GM21423 (cell line): Measurements from ENCODE around the gene DPP7.
A peak's percentile ranks its signal among the peaks of the same experiment; 100 is the strongest.
"Not testable (repeated sequence)": the region's sequence is repeated elsewhere in the genome, so short reads cannot be mapped to it uniquely, and the experiment has no call there.

Experiments
- ATAC-seq: cut with Tn5 transposase; IDR thresholded peaks from one replicate; pipeline ENCODE4 v1.9.1; 2021; ENCODE audit warnings: mild to moderate bottlenecking, moderate library complexity; ENCODE audit not compliant: unreplicated experiment

Gene DPP7

DNA sequence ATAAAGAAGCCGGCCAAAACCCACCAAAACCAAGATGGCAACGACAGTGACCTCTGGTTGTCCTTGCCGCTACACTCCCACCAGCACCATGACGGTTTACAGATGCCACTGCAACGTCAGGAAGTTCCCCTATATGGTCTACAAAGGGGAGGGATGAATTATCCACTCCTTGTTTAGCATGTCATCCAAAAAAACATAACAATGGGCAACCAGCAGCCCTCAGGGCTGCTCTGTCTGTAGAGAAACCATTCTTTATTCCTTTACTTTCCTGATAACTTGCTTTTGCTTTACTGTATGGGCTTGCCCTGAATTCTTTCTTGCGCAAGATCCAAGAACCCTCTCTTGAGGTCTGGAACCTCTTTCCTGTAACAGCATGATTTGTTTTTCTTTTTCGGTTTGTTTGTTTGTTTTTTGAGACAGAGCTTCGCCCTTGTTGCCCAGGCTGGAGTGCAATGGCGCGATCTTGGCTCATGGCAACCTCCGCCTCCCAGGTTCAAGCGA, 39.2 kb downstream of the DPP7 start:
- ATAC-seq, result no peak

GRCh38 chr9:137074657-137075274, 39.8 kb downstream of the DPP7 start:
- no peak for ATAC-seq

GRCh38 chr9:137073992-137074399, 40.5 kb downstream of the DPP7 start:
- ATAC-seq, result no peak

- ATAC-seq, result no peak
Observed at GRCh38 chr9:137071282-137071681, 43.3 kb downstream of the DPP7 start.

DNA sequence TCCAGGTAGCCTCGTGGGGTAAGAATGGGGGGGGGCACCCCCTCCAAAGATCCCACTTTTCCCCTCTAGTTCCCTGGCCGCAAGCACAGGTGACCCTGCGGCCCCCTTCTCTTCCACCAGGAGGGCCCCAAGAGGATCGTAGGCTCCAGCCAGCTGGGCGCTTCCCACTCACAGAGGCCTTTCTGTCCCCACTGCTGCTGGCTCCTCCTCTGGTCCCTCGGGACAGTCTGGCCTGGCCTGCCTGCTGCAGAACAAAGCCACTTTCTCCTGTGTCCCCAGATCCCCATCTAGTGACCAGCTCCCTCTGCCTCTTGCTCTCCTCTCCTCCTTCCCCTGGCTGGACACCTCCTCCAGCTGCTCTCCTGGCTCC, 43.6 kb downstream of the DPP7 start:
- ATAC-seq, result peak; percentile 6

DNA sequence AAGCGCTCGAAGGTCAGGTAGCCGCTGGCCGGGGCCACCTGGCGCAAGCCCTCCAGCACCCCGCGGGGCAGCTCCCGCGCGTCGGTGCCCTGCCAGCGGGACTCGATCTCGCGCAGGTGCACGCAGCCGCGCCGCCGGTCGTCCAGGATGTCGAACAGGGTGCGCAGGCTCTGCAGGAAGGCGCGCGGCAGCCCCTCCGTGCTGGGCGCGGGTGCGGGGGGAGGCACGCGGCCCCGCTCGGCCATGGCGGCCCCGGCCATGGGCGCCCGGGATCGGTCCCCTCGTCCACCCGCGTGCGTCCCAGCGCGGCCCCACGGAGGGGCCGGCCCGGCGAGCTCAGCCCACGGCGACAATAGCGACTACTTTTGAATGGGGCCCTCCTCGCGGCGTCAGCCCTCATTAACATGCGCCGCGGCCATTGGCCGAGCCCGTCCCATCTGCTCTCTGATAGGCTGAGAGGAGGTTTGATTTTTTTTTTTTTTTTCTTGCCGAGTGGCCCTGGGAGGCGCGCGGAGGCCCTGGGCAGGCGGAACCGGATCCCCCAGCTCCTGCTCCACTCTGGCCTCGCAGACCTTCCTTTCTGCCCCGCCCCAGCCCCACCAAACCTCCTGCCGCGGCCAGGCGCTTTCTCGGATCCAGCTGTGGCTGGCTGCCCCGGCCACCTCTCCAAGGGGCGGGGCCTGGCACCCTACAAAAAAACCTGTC, 44.2 kb downstream of the DPP7 start, which contains the start of gene SAPCD2:
TSS of gene SAPCD2 (minus strand) at position 357 of the 705 bp plus-strand sequence. CDS start at position 260, 97 bp downstream.
- peak; percentile 75 for ATAC-seq

DNA sequence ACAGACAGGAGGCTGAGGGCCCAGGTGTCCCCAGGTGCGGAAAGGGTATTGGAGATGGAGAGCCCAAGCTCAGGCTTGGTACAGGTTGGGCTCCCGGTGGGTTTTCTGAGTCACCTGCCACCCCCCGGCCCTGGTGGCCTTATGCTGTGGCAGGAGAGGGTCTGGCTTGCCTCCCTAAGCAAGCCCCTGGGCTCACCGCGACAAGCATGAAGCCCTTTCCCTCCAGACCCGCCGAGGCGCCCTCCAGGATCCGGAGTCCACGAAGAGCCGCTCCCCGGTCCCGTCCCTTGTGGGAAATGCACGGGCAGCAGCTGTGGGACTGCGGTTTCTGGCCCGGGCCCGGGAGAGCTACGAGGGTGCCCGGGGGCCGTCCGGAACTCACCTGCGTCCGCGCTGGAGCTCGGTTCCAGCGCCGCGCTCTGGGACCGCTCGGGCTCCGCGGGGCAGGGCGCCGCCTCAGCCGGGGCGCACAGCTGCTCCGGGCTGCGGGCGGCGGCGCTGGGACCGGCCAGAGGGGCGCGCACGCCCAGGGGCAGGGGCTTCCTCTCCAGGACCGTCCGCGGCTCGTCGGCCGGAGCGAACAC, 44.9 kb downstream of the DPP7 start:
- peak; percentile 16 for ATAC-seq

DNA sequence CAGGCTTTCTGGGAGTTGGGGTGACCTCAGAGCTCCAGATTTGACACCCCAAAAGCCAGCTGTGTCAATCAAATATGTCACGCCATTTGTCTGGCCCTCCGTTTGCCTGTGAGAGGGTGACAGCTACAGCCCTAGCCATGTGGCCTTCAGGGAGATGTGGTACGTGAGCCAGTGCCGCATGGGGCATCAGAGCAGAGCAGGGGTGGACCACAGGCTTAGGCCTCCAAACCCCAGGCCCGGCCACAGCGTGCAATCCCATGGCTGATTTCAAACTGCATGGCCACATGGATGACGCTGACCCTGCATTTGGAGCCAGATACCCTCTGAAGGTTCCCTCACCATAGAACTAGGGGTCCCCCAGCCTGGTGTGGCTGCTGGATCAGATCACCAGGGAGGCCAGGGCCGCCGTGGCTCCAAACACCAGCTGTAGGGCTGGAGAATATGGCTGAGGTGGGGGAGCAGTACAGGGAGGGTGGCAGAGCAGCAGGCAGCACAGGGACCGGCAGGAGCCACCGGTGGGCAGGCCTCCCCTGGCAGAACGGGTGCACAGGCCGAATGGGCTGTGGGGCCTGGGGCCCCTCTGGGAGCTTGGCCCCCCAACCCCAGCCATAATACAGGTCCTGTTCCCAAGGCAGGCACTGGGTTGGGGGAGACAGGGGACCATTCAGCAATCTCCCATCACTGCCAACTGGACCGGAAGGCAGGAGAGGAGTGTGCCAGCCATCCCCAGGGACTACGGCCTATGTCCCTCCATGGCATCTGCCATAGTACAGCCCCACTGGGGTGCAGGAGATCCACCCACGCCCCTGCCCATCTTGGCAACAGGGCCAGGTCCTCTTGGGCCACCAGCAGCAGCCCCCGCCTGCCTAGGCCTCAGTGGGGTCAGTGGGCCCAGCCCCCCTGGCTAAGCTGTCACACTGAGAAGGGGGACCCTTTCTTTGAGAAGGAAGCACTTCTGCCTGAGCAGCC, 45.7 kb downstream of the DPP7 start:
- no peak for ATAC-seq

DNA sequence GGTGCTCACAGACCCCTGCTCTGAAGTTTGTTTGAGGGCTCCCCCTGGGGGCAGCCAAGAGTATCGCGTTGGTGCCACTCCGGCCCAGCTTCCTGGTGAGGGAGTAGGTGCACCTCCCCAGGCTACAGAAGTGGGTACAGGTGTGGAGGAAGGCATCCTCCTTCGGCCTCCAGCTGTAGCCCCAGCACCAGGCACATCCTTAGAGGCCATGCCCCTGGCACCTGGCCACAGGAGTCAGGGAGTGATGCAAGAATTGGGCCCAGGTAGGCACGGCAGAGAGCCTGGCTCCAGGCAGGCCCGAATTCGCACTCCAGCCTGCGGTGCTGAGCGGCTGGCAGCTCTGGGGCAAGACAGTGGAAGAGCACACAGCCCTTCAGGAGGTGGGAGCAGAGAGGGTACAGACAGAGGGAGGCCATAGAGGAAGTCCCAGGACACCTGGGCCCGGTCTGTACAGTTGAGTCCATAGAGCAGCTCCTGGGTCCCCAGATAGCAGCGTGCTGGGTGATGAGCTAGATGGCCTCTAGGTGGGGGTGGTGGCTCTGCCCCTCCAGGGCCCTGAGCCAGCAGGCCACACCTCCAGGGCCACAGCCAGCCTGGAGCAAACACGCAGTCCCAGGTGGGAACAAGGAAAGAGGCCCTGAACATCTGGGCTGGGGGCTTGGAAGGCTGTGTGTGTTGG, 46.5 kb downstream of the DPP7 start:
- ATAC-seq, result no peak

- ATAC-seq, result no peak
Observed at GRCh38 chr9:137066096-137066861, 48.3 kb downstream of the DPP7 start.

DNA sequence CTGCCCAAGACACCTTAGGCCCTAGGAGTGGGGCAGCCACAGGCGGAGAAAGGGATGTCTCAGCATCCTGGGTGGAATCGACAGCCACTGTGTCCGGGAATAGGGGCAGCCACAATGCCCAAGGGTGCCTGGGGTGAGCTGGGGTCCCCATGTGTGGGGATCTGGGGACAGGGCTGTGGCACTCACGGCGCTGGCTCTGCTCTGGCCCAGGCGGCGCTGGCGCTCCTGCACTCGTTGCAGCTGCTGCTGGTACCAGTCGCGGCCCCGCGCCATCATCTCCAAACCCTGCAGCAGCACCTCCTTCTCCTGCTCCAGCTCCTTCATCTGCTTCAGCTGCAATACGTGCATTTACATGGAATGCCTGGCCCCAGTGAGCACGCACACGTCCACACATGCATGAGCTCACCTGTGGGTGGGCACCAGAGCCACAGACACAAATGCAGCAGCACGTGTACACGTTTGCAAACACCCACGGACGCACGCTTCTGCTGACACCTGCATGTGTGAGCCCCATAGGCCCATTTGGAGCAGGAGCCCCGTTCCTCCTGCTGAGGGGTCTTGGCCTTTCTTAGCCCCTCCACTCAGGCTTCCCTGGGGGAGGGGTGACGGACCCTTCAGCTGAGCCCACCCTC, 49.1 kb downstream of the DPP7 start:
- ATAC-seq, result no peak

- no peak for ATAC-seq
Observed at GRCh38 chr9:137064880-137065164, 49.7 kb downstream of the DPP7 start.

- ATAC-seq, result no peak
Observed at GRCh38 chr9:137064027-137064879, 50.3 kb downstream of the DPP7 start.

- no peak for ATAC-seq
Observed at GRCh38 chr9:137063311-137064026, 51.1 kb downstream of the DPP7 start.

DNA sequence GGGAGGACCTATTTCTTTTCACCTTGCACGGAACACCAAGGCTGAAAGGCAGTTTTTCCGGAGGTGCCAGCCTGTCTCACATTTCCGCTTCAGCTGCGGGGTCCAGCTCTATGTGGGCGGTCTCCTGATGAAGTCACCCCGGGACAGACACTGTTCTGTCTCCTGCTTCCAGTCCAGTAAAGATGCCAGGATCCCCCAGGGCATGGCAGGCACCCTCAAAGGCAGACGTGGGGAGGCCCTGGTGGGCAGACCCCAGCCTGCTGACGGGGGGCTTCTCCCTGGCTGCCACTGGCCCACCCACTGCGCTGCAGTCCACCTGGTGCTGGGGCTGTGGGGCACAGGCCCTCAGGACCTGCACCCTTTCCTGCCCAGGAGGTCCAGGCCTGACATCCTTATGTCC, 51.7 kb downstream of the DPP7 start:
- not testable (repeated sequence) for ATAC-seq

- ATAC-seq, result no peak
Observed at GRCh38 chr9:137062384-137062783, 52.1 kb downstream of the DPP7 start.
